Breast epithelium (tissue), 3 donors: ENCODE data around the gene PARD3B.

Source experiments
- CTCF ChIP-seq, 3 donors: fragments of 450-650 bp; IDR thresholded peaks; one replicate each; pipeline ENCODE4 v1.5.1; 2016 to 2017; ENCODE audit warnings: antibody characterized with exemption in 3 of 3, mild to moderate bottlenecking in 3 of 3, moderate library complexity in 3 of 3
- POLR2A ChIP-seq: fragments of 450-650 bp; IDR thresholded peaks from one replicate; pipeline ENCODE4 v1.6.1; 2016; ENCODE audit warnings: antibody characterized with exemption, mild to moderate bottlenecking, moderate library complexity
- POLR2AphosphoS5 ChIP-seq, 3 donors: sonication (generic); formaldehyde crosslinking; IDR thresholded peaks; one replicate each; pipeline ENCODE4 v1.6.1; 2017; ENCODE audit warnings: antibody characterized with exemption in 3 of 3

GRCh38 chr2:205274801-205275200, 729.5 kb downstream of the PARD3B start:
- TF ChIP-seq CTCF (IDR thresholded peaks at IDR 0.05) (no peak), POLR2A (no peak), POLR2AphosphoS5 (IDR thresholded peaks at IDR 0.05) (no peak)
